ENCODE measurements around the gene SIM2. TPM values are rescaled to one million over a fixed set of nuclear protein-coding genes. Genes with fewer than 3 reads are reported as not detected.

Gene SIM2
- total RNA-seq, 1 donor from 2014 or later = 9.2 TPM

GRCh38 chr21:36766511-36766910 is 67.6 kb downstream of the SIM2 start:
- Mint-ChIP-seq H3K9me3 (ENCODE audit: unreplicated experiment) (no peaks in the 10 kb centered on the region), H3K36me3 (ENCODE audit: low read depth, unreplicated experiment) (peaks cover 13% of the 10 kb centered on the region), H3K27me3 (ENCODE audit: low read depth, unreplicated experiment) (no peaks in the 10 kb centered on the region), H3K4me1 (ENCODE audit: low read depth, unreplicated experiment) (peaks cover 3% of the 10 kb centered on the region), H3K27ac (ENCODE audit: unreplicated experiment) (no peak overlapping the region), H3K4me3 (ENCODE audit: unreplicated experiment) (no peak overlapping the region)
- H3K79me2 ChIP-seq (ENCODE audit: insufficient read depth, low read length) = no peaks in the 10 kb centered on the region
- no peak overlapping the region for H3K27ac ChIP-seq (ENCODE audit: low read depth, low read length)
- H4K20me1 ChIP-seq (ENCODE audit: insufficient read depth, low read length) = no peaks in the 10 kb centered on the region
- DNase-seq (ENCODE audit: low read depth) (no peak), FAIRE-seq (no peak)
- no peak overlapping the region for H3K9ac ChIP-seq (ENCODE audit: low read length)
- no peaks in the 10 kb centered on the region for H3K9me3 ChIP-seq (ENCODE audit: insufficient read depth, low read depth, low read length)
- no peak overlapping the region for H3K4me2 ChIP-seq (ENCODE audit: low read length)
- no peaks in the 10 kb centered on the region for H3K36me3 ChIP-seq (ENCODE audit: insufficient read depth, low read length)
- no peak overlapping the region for H2AFZ ChIP-seq (ENCODE audit: low read depth, low read length)
- no peak overlapping the region for H3K4me3 ChIP-seq (ENCODE audit: insufficient read depth, low read depth, low read length)
- H3K27me3 ChIP-seq (ENCODE audit: insufficient read depth, low read length) = no peaks in the 10 kb centered on the region
- TF ChIP-seq CTCF (IDR thresholded peaks at IDR 0.05; ENCODE audit: insufficient read depth, low read depth, low read length) (no peak), EZH2 (IDR thresholded peaks at IDR 0.05; ENCODE audit: insufficient read depth, low read length) (no peak)
- H3K4me1 ChIP-seq (ENCODE audit: insufficient read depth, low read length) = peaks cover 14% of the 10 kb centered on the region

- no peaks in the 10 kb centered on the region for H3K9me3 Mint-ChIP-seq (ENCODE audit: unreplicated experiment)
- Histone ChIP-seq H3K79me2 (ENCODE audit: insufficient read depth, low read length) (no peaks in the 10 kb centered on the region), H3K9ac (ENCODE audit: low read length) (no peak overlapping the region), H3K4me2 (ENCODE audit: low read length) (no peak overlapping the region), H3K4me3 (ENCODE audit: insufficient read depth, low read depth, low read length) (no peak overlapping the region), H2AFZ (ENCODE audit: low read depth, low read length) (no peak overlapping the region), H3K27ac (ENCODE audit: low read depth, low read length) (no peak overlapping the region), H4K20me1 (ENCODE audit: insufficient read depth, low read length) (no peaks in the 10 kb centered on the region), H3K4me1 (ENCODE audit: insufficient read depth, low read length) (peaks cover 14% of the 10 kb centered on the region), H3K36me3 (ENCODE audit: insufficient read depth, low read length) (no peaks in the 10 kb centered on the region), H3K27me3 (ENCODE audit: insufficient read depth, low read length) (no peaks in the 10 kb centered on the region), H3K9me3 (ENCODE audit: insufficient read depth, low read depth, low read length) (no peaks in the 10 kb centered on the region)
- no peak overlapping the region for H3K4me3 Mint-ChIP-seq (ENCODE audit: unreplicated experiment)
- DNase-seq (ENCODE audit: low read depth) (no peak), FAIRE-seq (no peak)
- H3K27me3 Mint-ChIP-seq (ENCODE audit: low read depth, unreplicated experiment) = no peaks in the 10 kb centered on the region
- peaks cover 13% of the 10 kb centered on the region for H3K36me3 Mint-ChIP-seq (ENCODE audit: low read depth, unreplicated experiment)
- TF ChIP-seq CTCF (IDR thresholded peaks at IDR 0.05; ENCODE audit: insufficient read depth, low read depth, low read length) = no peak
- no peak for TF ChIP-seq EZH2 (IDR thresholded peaks at IDR 0.05; ENCODE audit: insufficient read depth, low read length)
- H3K27ac Mint-ChIP-seq (ENCODE audit: unreplicated experiment) = no peak overlapping the region
- H3K4me1 Mint-ChIP-seq (ENCODE audit: low read depth, unreplicated experiment) = peaks cover 3% of the 10 kb centered on the region
Measured at GRCh38 chr21:36767096-36767495, 68.2 kb downstream of the SIM2 start.

- DNase-seq (ENCODE audit: low read depth) (no peak), FAIRE-seq (no peak)
- H3K4me1 ChIP-seq (ENCODE audit: insufficient read depth, low read length) = peaks cover 21% of the 10 kb centered on the region
- TF ChIP-seq EZH2 (IDR thresholded peaks at IDR 0.05; ENCODE audit: insufficient read depth, low read length) (no peak), CTCF (IDR thresholded peaks at IDR 0.05; ENCODE audit: insufficient read depth, low read depth, low read length) (no peak)
- no peaks in the 10 kb centered on the region for H4K20me1 ChIP-seq (ENCODE audit: insufficient read depth, low read length)
- H3K79me2 ChIP-seq (ENCODE audit: insufficient read depth, low read length) = no peaks in the 10 kb centered on the region
- no peak overlapping the region for H3K9ac ChIP-seq (ENCODE audit: low read length)
- H3K9me3 ChIP-seq (ENCODE audit: insufficient read depth, low read depth, low read length) = no peaks in the 10 kb centered on the region
- H3K9me3 Mint-ChIP-seq (ENCODE audit: unreplicated experiment) = no peaks in the 10 kb centered on the region
- no peaks in the 10 kb centered on the region for H3K36me3 ChIP-seq (ENCODE audit: insufficient read depth, low read length)
- no peak overlapping the region for H3K4me3 ChIP-seq (ENCODE audit: insufficient read depth, low read depth, low read length)
- H3K27ac Mint-ChIP-seq (ENCODE audit: unreplicated experiment) = no peak overlapping the region
- no peaks in the 10 kb centered on the region for H3K27me3 ChIP-seq (ENCODE audit: insufficient read depth, low read length)
- H3K4me1 Mint-ChIP-seq (ENCODE audit: low read depth, unreplicated experiment) = peaks cover 3% of the 10 kb centered on the region
- H2AFZ ChIP-seq (ENCODE audit: low read depth, low read length) = no peak overlapping the region
- H3K4me2 ChIP-seq (ENCODE audit: low read length) = peak overlapping the region; percentile 55
- no peaks in the 10 kb centered on the region for H3K27me3 Mint-ChIP-seq (ENCODE audit: low read depth, unreplicated experiment)
- no peak overlapping the region for H3K4me3 Mint-ChIP-seq (ENCODE audit: unreplicated experiment)
- H3K27ac ChIP-seq (ENCODE audit: low read depth, low read length) = no peak overlapping the region
- H3K36me3 Mint-ChIP-seq (ENCODE audit: low read depth, unreplicated experiment) = peaks cover 8% of the 10 kb centered on the region
Measured at GRCh38 chr21:36768496-36768895, 69.6 kb downstream of the SIM2 start.

Data from astrocyte (in vitro differentiated cells and primary cell).